MM.1S (cell line): ENCODE data around the gene PRF1.

ENCODE experiments used
- EZH2phosphoT487 ChIP-seq: fragments of 300-600 bp; sonication (generic); IDR thresholded peaks from 2 replicates; pipeline ENCODE4 v1.6.1; 2018; ENCODE audit warnings: antibody characterized with exemption, low read length
- TF ChIP-seq, protein P1 (sequence below): fragments of 300-600 bp; sonication (generic); IDR thresholded peaks from 2 replicates; pipeline ENCODE4 v1.5.1; 2016; ENCODE audit warnings: antibody characterized with exemption, low read length, mixed read lengths

- TF ChIP-seq, protein P1, sequence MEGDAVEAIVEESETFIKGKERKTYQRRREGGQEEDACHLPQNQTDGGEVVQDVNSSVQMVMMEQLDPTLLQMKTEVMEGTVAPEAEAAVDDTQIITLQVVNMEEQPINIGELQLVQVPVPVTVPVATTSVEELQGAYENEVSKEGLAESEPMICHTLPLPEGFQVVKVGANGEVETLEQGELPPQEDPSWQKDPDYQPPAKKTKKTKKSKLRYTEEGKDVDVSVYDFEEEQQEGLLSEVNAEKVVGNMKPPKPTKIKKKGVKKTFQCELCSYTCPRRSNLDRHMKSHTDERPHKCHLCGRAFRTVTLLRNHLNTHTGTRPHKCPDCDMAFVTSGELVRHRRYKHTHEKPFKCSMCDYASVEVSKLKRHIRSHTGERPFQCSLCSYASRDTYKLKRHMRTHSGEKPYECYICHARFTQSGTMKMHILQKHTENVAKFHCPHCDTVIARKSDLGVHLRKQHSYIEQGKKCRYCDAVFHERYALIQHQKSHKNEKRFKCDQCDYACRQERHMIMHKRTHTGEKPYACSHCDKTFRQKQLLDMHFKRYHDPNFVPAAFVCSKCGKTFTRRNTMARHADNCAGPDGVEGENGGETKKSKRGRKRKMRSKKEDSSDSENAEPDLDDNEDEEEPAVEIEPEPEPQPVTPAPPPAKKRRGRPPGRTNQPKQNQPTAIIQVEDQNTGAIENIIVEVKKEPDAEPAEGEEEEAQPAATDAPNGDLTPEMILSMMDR: no peak
- no peak for TF ChIP-seq EZH2phosphoT487
Measured at GRCh38 chr10:70647086-70647485, 44.5 kb upstream of the PRF1 start.
